Adipose tissue (tissue), 3 donors: ENCODE measurements around the gene ARRDC1. TPM values are rescaled to one million over a fixed set of nuclear protein-coding genes. Genes with fewer than 3 reads are reported as not detected.

Experiments
- H3K27ac ChIP-seq: one replicate; pipeline ENCODE4 v1.5.1; 2013; ENCODE audit warnings: low read depth, low read length
- WGBS, 3 donors: extraction: QIAGEN DNeasy Blood & Tissue Kit; methylation state at CpG; one replicate each; pipeline ENCODE4 v1.1.7; 2013; 5-methylcytosine and 5-hydroxymethylcytosine counted together
- polyA plus RNA-seq, 3 donors: library from polyadenylated mRNA; stranded (reverse); fragments of 200-250 nt; gene quantifications; one replicate each; pipeline ENCODE4 v1.2.3, GENCODE V29; 2013
- donor health status: healthy with polysubstance abuse.
- donor health status: Bipolar disorder and iron deficiency.
- donor health status: healthy.

ARRDC1 gene
- polyA plus RNA-seq, 3 donors: 37.1 to 87.6 (median 39.7) TPM

- 63 to 90% (median 76%) methylated on average over 9 of the region's 9 CpGs for WGBS, 3 donors
- no peak overlapping the region for H3K27ac ChIP-seq
Measured at GRCh38 chr9:137649553-137649952, 44.1 kb downstream of the ARRDC1 start.

GRCh38 chr9:137650259-137650658 is 44.8 kb downstream of the ARRDC1 start:
- H3K27ac ChIP-seq: no peak overlapping the region
- WGBS, 3 donors: 89 to 92% (median 92%) methylated on average over 2 of the region's 2 CpGs

GRCh38 chr9:137650779-137651178 is 45.3 kb downstream of the ARRDC1 start:
- 87 to 95% (median 94%) methylated on average over 7 of the region's 7 CpGs for WGBS, 3 donors
- no peak overlapping the region for H3K27ac ChIP-seq

- WGBS, 3 donors: 88 to 99% (median 92%) methylated on average over 6 of the region's 6 CpGs
- no peak overlapping the region for H3K27ac ChIP-seq
Measured at GRCh38 chr9:137656416-137656815, 50.9 kb downstream of the ARRDC1 start.

- 82 to 88% (median 85%) methylated on average over 2 of the region's 2 CpGs for WGBS, 3 donors
- no peak overlapping the region for H3K27ac ChIP-seq
Measured at GRCh38 chr9:137657606-137658005, 52.1 kb downstream of the ARRDC1 start.

GRCh38 chr9:137658781-137659180 is 53.3 kb downstream of the ARRDC1 start:
- 51 to 78% (median 62%) methylated on average over 2 of the region's 2 CpGs for WGBS, 3 donors
- H3K27ac ChIP-seq: no peak overlapping the region

GRCh38 chr9:137660144-137660543 is 54.7 kb downstream of the ARRDC1 start:
- WGBS, 3 donors: 37 to 76% (median 49%) methylated on average over 4 of the region's 4 CpGs
- H3K27ac ChIP-seq: no peak overlapping the region

- H3K27ac ChIP-seq: no peak overlapping the region
- 94 to 97% (median 95%) methylated on average over 4 of the region's 4 CpGs for WGBS, 3 donors
Measured at GRCh38 chr9:137663584-137663983, 58.1 kb downstream of the ARRDC1 start.

GRCh38 chr9:137664676-137665075 is 59.2 kb downstream of the ARRDC1 start:
- WGBS, 3 donors: 52 to 79% (median 75%) methylated on average over 7 of the region's 7 CpGs
- no peak overlapping the region for H3K27ac ChIP-seq

Other genes starting within 250 kb of the ARRDC1 start
- 10 to 100 TPM in 2 of 3 donors, 1 to 10 TPM in 1; 7.6 to 38.5 (median 14.0) TPM for gene EXD3, start 182.5 kb upstream of the ARRDC1 start, polyA plus RNA-seq
- gene NOXA1, start 182.3 kb upstream of the ARRDC1 start, polyA plus RNA-seq: 1 to 10 TPM; 2.0 to 6.8 (median 3.1) TPM
- 1 to 10 TPM in 1 of 3 donors, under 1 TPM in 1, not detected in 1; 0.66 to 1.1 TPM for gene ENTPD8, start 164.3 kb upstream of the ARRDC1 start, polyA plus RNA-seq
- 10 to 100 TPM; 38.2 to 39.5 (median 39.4) TPM for gene NSMF, start 146.4 kb upstream of the ARRDC1 start, polyA plus RNA-seq
- 10 to 100 TPM in 2 of 3 donors, 1 to 10 TPM in 1; 6.8 to 23.4 (median 22.3) TPM for gene PNPLA7, start 55.3 kb upstream of the ARRDC1 start, polyA plus RNA-seq
- gene MRPL41, start 53.8 kb upstream of the ARRDC1 start, polyA plus RNA-seq: 100 to 1,000 TPM in 1 of 3 donors, 10 to 100 TPM in 2; 37.2 to 155 (median 68.7) TPM
- 10 to 100 TPM; 12.8 to 33.4 (median 19.2) TPM for gene DPH7, start 26.8 kb upstream of the ARRDC1 start, polyA plus RNA-seq
- 10 to 100 TPM in 2 of 3 donors, 1 to 10 TPM in 1; 7.6 to 13.7 (median 12.9) TPM for gene ZMYND19, start 15.2 kb upstream of the ARRDC1 start, polyA plus RNA-seq
- 10 to 100 TPM; 19.7 to 42.1 (median 40.3) TPM for gene EHMT1, start 13.3 kb downstream of the ARRDC1 start, polyA plus RNA-seq